GM23338 (cell line): ENCODE data around the gene FBXL17.

ENCODE experiments used
- EZH2 ChIP-seq: fragments of 200-600 bp; sonication (generic); IDR thresholded peaks from one replicate; pipeline ENCODE4 v1.8.0; 2017; ENCODE audit warnings: antibody characterized with exemption, mild to moderate bottlenecking, low read depth; ENCODE audit not compliant: unreplicated experiment
- POLR2AphosphoS5 ChIP-seq: IDR thresholded peaks from 2 replicates; pipeline ENCODE4 v1.6.1; 2016; ENCODE audit warnings: antibody characterized with exemption, low read depth
- TF ChIP-seq, protein P1 (sequence below), 2 experiments: fragments of 200-600 bp in 1 of 2; sonication (generic) in 1 of 2; conservative IDR thresholded peaks; 2 replicates each; pipeline versions ENCODE4 v1.5.1 to v1.6.1; 2016 to 2017; ENCODE audit warnings: antibody characterized with exemption in 2 of 2, low read depth in 2 of 2, mild to moderate bottlenecking in 2 of 2, moderate library complexity in 1 of 2

DNA sequence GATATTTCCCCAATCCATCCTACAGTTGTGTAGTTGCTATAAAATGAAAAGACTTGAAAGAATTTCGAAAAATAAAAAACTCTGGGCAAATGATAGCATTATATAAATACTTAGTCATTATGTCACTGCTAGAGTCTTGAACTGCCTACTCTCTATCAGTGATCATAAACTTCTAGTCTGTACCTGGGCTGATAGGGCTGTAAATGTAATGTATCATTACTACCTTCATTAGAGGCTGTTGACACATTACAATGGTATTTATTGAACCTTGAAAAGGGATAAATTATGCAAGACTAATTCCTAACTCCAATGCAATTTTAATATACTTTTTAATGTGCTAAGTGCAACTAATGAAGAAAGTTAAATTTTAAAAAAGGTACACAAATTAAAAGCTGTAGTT lies 497.0 kb downstream of the FBXL17 start:
- TF ChIP-seq EZH2: no peak
- TF ChIP-seq, protein P1, sequence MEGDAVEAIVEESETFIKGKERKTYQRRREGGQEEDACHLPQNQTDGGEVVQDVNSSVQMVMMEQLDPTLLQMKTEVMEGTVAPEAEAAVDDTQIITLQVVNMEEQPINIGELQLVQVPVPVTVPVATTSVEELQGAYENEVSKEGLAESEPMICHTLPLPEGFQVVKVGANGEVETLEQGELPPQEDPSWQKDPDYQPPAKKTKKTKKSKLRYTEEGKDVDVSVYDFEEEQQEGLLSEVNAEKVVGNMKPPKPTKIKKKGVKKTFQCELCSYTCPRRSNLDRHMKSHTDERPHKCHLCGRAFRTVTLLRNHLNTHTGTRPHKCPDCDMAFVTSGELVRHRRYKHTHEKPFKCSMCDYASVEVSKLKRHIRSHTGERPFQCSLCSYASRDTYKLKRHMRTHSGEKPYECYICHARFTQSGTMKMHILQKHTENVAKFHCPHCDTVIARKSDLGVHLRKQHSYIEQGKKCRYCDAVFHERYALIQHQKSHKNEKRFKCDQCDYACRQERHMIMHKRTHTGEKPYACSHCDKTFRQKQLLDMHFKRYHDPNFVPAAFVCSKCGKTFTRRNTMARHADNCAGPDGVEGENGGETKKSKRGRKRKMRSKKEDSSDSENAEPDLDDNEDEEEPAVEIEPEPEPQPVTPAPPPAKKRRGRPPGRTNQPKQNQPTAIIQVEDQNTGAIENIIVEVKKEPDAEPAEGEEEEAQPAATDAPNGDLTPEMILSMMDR (conservative IDR thresholded peaks at IDR 0.05; ENCODE audit: low read depth in 2 of 2): no peak
- TF ChIP-seq POLR2AphosphoS5: no peak
